HepG2 (cell line): ENCODE results near the gene IGFBP5. TPM values are rescaled to one million over a fixed set of nuclear protein-coding genes. Genes with fewer than 3 reads are reported as not detected.

Experiments used
- AHR ChIP-seq: IDR thresholded peaks from 2 replicates; pipeline ENCODE4 v1.6.1; 2018; ENCODE audit warnings: missing genetic modification reagents, missing compliant biosample characterization
- ARID5B ChIP-seq: IDR thresholded peaks from 2 replicates; pipeline ENCODE4 v1.4.0; 2020; ENCODE audit warnings: mild to moderate bottlenecking, missing genetic modification reagents
- ELF1 ChIP-seq: sonication (generic); formaldehyde crosslinking; IDR thresholded peaks from 2 replicates; pipeline ENCODE4 v1.4.0; 2020; ENCODE audit warnings: missing genetic modification reagents
- FOXA3 ChIP-seq: IDR thresholded peaks from 2 replicates; pipeline ENCODE4 v1.6.1; 2016; ENCODE audit warnings: missing genetic modification reagents, missing compliant biosample characterization
- FOXJ3 ChIP-seq: sonication (generic); formaldehyde crosslinking; IDR thresholded peaks from 2 replicates; pipeline ENCODE4 v1.4.0; 2020; ENCODE audit warnings: missing genetic modification reagents, mild to moderate bottlenecking, borderline replicate concordance
- HDAC2 ChIP-seq: sonication (generic); formaldehyde crosslinking; IDR thresholded peaks from 2 replicates; pipeline ENCODE4 v1.4.0; 2020; ENCODE audit warnings: missing genetic modification reagents
- HNF1A ChIP-seq, 2 experiments: sonication (generic) in 1 of 2; formaldehyde crosslinking in 1 of 2; IDR thresholded peaks; 2 replicates each; pipeline versions ENCODE4 v1.4.0 to v1.6.1; 2016 to 2020; ENCODE audit warnings: borderline replicate concordance in 1 of 2, low read depth in 1 of 2, mild to moderate bottlenecking in 1 of 2, missing genetic modification reagents in 1 of 2
- IKZF1 ChIP-seq: fragments of 450-650 bp; IDR thresholded peaks from 2 replicates; pipeline ENCODE4 v1.7.1; 2016
- IKZF4 ChIP-seq: sonication (generic); formaldehyde crosslinking; IDR thresholded peaks from 2 replicates; pipeline ENCODE4 v1.5.1; 2020; ENCODE audit warnings: borderline replicate concordance, mild to moderate bottlenecking, low read depth, missing genetic modification reagents; ENCODE audit errors: not compliant biosample characterization
- JDP2 ChIP-seq: sonication (generic); formaldehyde crosslinking; IDR thresholded peaks from 2 replicates; pipeline ENCODE4 v1.8.1; 2022; ENCODE audit warnings: missing genetic modification reagents, borderline replicate concordance
- MTF1 ChIP-seq: sonication (generic); formaldehyde crosslinking; IDR thresholded peaks from 2 replicates; pipeline ENCODE4 v1.5.0; 2020; ENCODE audit warnings: missing genetic modification reagents
- PAWR ChIP-seq: sonication (generic); formaldehyde crosslinking; IDR thresholded peaks from 2 replicates; pipeline ENCODE4 v1.4.0; 2020; ENCODE audit warnings: missing genetic modification reagents, mild to moderate bottlenecking, borderline replicate concordance
- PAX8 ChIP-seq: sonication (generic); formaldehyde crosslinking; IDR thresholded peaks from 2 replicates; pipeline ENCODE4 v1.8.0; 2022; ENCODE audit warnings: mild to moderate bottlenecking, missing genetic modification reagents, borderline replicate concordance
- RFX5 ChIP-seq: IDR thresholded peaks from 2 replicates; pipeline ENCODE4 v1.6.1; 2011; ENCODE audit warnings: low read depth, low read length, improper control_type of control experiment
- SMARCC2 ChIP-seq: fragments of 450-650 bp; IDR thresholded peaks from 2 replicates; pipeline ENCODE4 v1.6.1; 2017; ENCODE audit warnings: antibody characterized with exemption, mild to moderate bottlenecking
- SMARCE1 ChIP-seq: fragments of 450-650 bp; IDR thresholded peaks from 2 replicates; pipeline ENCODE4 v1.6.1; 2017; ENCODE audit warnings: borderline replicate concordance
- SNRNP70 ChIP-seq: fragments of 200-400 bp; formaldehyde crosslinking; IDR thresholded peaks from 2 replicates; pipeline ENCODE4 v1.6.1; 2017; ENCODE audit warnings: mild to moderate bottlenecking, low read depth, low read length, moderate library complexity
- ZBTB14 ChIP-seq: sonication (generic); formaldehyde crosslinking; IDR thresholded peaks from 2 replicates; pipeline ENCODE4 v1.4.0; 2020; ENCODE audit warnings: missing genetic modification reagents
- ZFP1 ChIP-seq: IDR thresholded peaks from 2 replicates; pipeline ENCODE4 v1.6.1; 2016
- ZMYM2 ChIP-seq: sonication (generic); formaldehyde crosslinking; IDR thresholded peaks from 2 replicates; pipeline ENCODE4 v1.8.0; 2022; ENCODE audit warnings: mild to moderate bottlenecking, missing genetic modification reagents
- ZNF256 ChIP-seq: sonication (generic); formaldehyde crosslinking; conservative IDR thresholded peaks from 2 replicates; pipeline ENCODE4 v1.4.0; 2020; ENCODE audit warnings: missing genetic modification reagents
- ZNF577 ChIP-seq: sonication (generic); formaldehyde crosslinking; IDR thresholded peaks from 2 replicates; pipeline ENCODE4 v1.4.0; 2020; ENCODE audit warnings: mild to moderate bottlenecking, low read depth, missing genetic modification reagents, borderline replicate concordance
- polyA plus RNA-seq, 8 experiments: library from polyadenylated mRNA; depleted of rRNA in 3 of 8; stranded (reverse) in 7 of 8; unstranded in 1 of 8; fragments of >200 nt; fragmentation: Illumina TruSeq in 4 of 8; extraction: Trizol in 4 of 8; gene quantifications; 2 replicates each; pipeline versions ENCODE4 v1.2.1 to v1.2.3, GENCODE V29; 2011 to 2016; ENCODE audit warnings: low read depth in 4 of 8, missing spikeins in 1 of 8, mixed read lengths in 1 of 8; ENCODE audit not compliant: insufficient read depth in 1 of 8
- total RNA-seq, 5 experiments: library from RNA; depleted of rRNA; stranded (reverse); fragments of >200 nt; fragmentation: Illumina TruSeq; extraction: Trizol; gene quantifications; 2 replicates each; pipeline ENCODE4 v1.2.3, GENCODE V29; 2016; ENCODE audit warnings: low read depth in 1 of 5

The IGFBP5 gene
- total and polyA plus RNA-seq, 2 of the 13 experiments (the other 11 are each of a cell fraction or from before 2014, with no cell fraction given), result 0.15 TPM; not detected in 1

GRCh38 chr2:216650626-216651257 lies 44.6 kb downstream of the IGFBP5 start (continued):
- TF ChIP-seq AHR (CRISPR knock-in tag) (no peak), FOXJ3 (CRISPR knock-in tag) (peak; percentile 39; the same call in 1 of the 2 replicates), PAWR (no peak), PAX8 (CRISPR knock-in tag) (no peak), FOXA3 (peak; percentile 18; the same call in 1 of the 2 replicates), ZBTB14 (CRISPR knock-in tag) (no peak), ELF1 (CRISPR knock-in tag) (no peak), ZNF256 (CRISPR knock-in tag) (no peak), ZMYM2 (CRISPR knock-in tag) (no peak), HDAC2 (peak; percentile 36; the same call in 1 of the 2 replicates), IKZF1 (no peak), SMARCC2 (no peak), IKZF4 (CRISPR knock-in tag) (no peak), RFX5 (no peak), ARID5B (CRISPR knock-in tag) (peak; percentile 74; the same call in 1 of the 2 replicates), MTF1 (CRISPR knock-in tag) (no peak), HNF1A (IDR thresholded peaks at IDR 0.05; ENCODE audit: low read depth) (peak; percentile 80), HNF1A (CRISPR knock-in tag; IDR thresholded peaks at IDR 0.05; ENCODE audit: borderline replicate concordance) (peak; percentile 66; the same call in 1 of the 2 replicates), ZFP1 (CRISPR knock-in tag) (peak; percentile 41; the same call in 1 of the 2 replicates), SNRNP70 (no peak), JDP2 (CRISPR knock-in tag) (no peak), SMARCE1 (no peak), ZNF577 (CRISPR knock-in tag) (no peak)
